K562 (cell line): ENCODE data around the gene CKS2. TPM values are rescaled to one million over a fixed set of nuclear protein-coding genes. Genes with fewer than 3 reads are reported as not detected.

Experiments
- ATAC-seq: fragments of 200-7000 bp; cut with Tn5 transposase; 3 replicates; pipeline ENCODE4 v1.9.1; 2020; ENCODE audit warnings: moderate library complexity
- BruUV-seq: library from RNA; stranded (reverse); fragments of 400-500 nt; replicated peaks from 2 replicates; lab custom pipeline; 2021; lab: Mats Ljungman, UMichigan
- CTCF ChIA-PET: fragments of 300-600 bp; formaldehyde crosslinking; extraction: SDS; loops from one replicate; lab custom pipeline; 2021; ENCODE audit warnings: low intra/inter-chr PET ratio; lab: Yijun Ruan, JAX
- POLR2A ChIA-PET: fragments of 300-600, 350-650 bp; sonication (Branson Sonifier 250); formaldehyde crosslinking; extraction: SDS; loops from one replicate; lab custom pipeline; 2021; ENCODE audit warnings: antibody characterized with exemption, inconsistent platforms; lab: Yijun Ruan, JAX
- DNase-seq, 4 experiments: peaks; one replicate each; pipeline versions ENCODE4 v3.0.0 to v3.0.0-alpha.2; 2011 to 2018; ENCODE audit warnings: low spot score in 3 of 4, mixed read lengths in 3 of 4; ENCODE audit errors: extremely low read depth in 1 of 4
- FAIRE-seq: peaks from 2 replicates; lab custom pipeline; 2011; peaks lifted over from hg19 to GRCh38; lab: Jason Lieb, UNC
- H2AFZ ChIP-seq: 2 replicates; pipeline ENCODE4 v1.6.0; 2011; ENCODE audit warnings: low read depth, low read length, control low read depth, inconsistent platforms
- H3K27ac ChIP-seq: fragments of 200-600 bp; 3 replicates; pipeline ENCODE4 v1.8.0; 2011; ENCODE audit warnings: low read depth, mild to moderate bottlenecking, control low read depth, inconsistent platforms, low read length, moderate library complexity, mixed read lengths; ENCODE audit errors: extremely low read depth
- H3K27me3 ChIP-seq, 2 experiments: fragments of 300-600 bp in 1 of 2; 2 replicates in 1 of 2; 3 replicates in 1 of 2; pipeline versions ENCODE4 v1.6.0 to v1.8.0; 2011; ENCODE audit warnings: inconsistent platforms in 2 of 2, low read length in 2 of 2, mild to moderate bottlenecking in 1 of 2, mixed read lengths in 1 of 2, moderate library complexity in 1 of 2; ENCODE audit not compliant: control insufficient read depth in 2 of 2, insufficient read depth in 2 of 2
- H3K36me3 ChIP-seq: fragments of 300-600 bp; 3 replicates; pipeline ENCODE4 v1.8.0; 2011; ENCODE audit warnings: mild to moderate bottlenecking, low read length, inconsistent platforms; ENCODE audit not compliant: control insufficient read depth, insufficient read depth
- H3K4me1 ChIP-seq, 2 experiments: fragments of 200-600 bp in 1 of 2; replicated peaks in 1 of 2; 2 replicates in 1 of 2; 3 replicates in 1 of 2; pipeline versions ENCODE4 v1.5.1 to v1.8.0; 2011; ENCODE audit warnings: inconsistent platforms in 2 of 2, low read length in 2 of 2, mild to moderate bottlenecking in 1 of 2, mixed read lengths in 1 of 2, moderate library complexity in 1 of 2; ENCODE audit not compliant: control insufficient read depth in 2 of 2, insufficient read depth in 2 of 2
- H3K4me2 ChIP-seq: 2 replicates; pipeline ENCODE4 v1.6.1; 2011; ENCODE audit warnings: low read length, control low read depth, inconsistent platforms, mixed read lengths; ENCODE audit not compliant: insufficient read depth
- H3K4me3 ChIP-seq: fragments of 200-600 bp; sonication (generic), shearing (Covaris generic); 2 replicates; pipeline ENCODE4 v1.5.1; 2016; ENCODE audit warnings: control low read depth, inconsistent platforms
- H3K79me2 ChIP-seq: fragments of 200-600 bp; 3 replicates; pipeline ENCODE4 v1.8.0; 2011; ENCODE audit warnings: low read length, inconsistent platforms; ENCODE audit not compliant: control insufficient read depth, insufficient read depth
- H3K9ac ChIP-seq, 2 experiments: 2 replicates each; pipeline versions ENCODE4 v1.6.0 to v1.6.1; 2011; ENCODE audit warnings: low read depth in 2 of 2, low read length in 2 of 2, control low read depth in 1 of 2, inconsistent platforms in 1 of 2, mild to moderate bottlenecking in 1 of 2, mixed read lengths in 1 of 2; ENCODE audit not compliant: insufficient read depth in 1 of 2
- H3K9me1 ChIP-seq: one replicate; pipeline ENCODE4 v1.6.0; 2011; ENCODE audit warnings: inconsistent platforms, mild to moderate bottlenecking, low read length, moderate library complexity; ENCODE audit not compliant: control insufficient read depth, insufficient read depth
- H3K9me3 ChIP-seq: replicated peaks from 2 replicates; pipeline ENCODE4 v1.5.1; 2011; ENCODE audit warnings: low read depth, low read length, inconsistent platforms; ENCODE audit not compliant: control insufficient read depth, insufficient read depth
- H4K20me1 ChIP-seq: replicated peaks from 2 replicates; pipeline ENCODE4 v1.6.1; 2011; ENCODE audit warnings: low read length, inconsistent platforms, mixed read lengths; ENCODE audit not compliant: control insufficient read depth, insufficient read depth
- CAMTA2 ChIP-seq: fragments of 250-450 bp; sonication (Bioruptor Pico); conservative IDR thresholded peaks from 2 replicates; pipeline ENCODE4 v1.5.1; 2022
- HDAC3 ChIP-seq: fragments of 450-650 bp; IDR thresholded peaks from 2 replicates; pipeline ENCODE4 v1.6.1; 2018; ENCODE audit warnings: borderline replicate concordance, mild to moderate bottlenecking, moderate library complexity; ENCODE audit not compliant: partially characterized antibody
- HSF4 ChIP-seq: fragments of 250-450 bp; sonication (Bioruptor Pico); IDR thresholded peaks from 2 replicates; pipeline ENCODE4 v2.1.2; 2022; ENCODE audit warnings: mild to moderate bottlenecking, moderate library complexity, borderline replicate concordance
- MEF2A ChIP-seq: IDR thresholded peaks from 2 replicates; pipeline ENCODE4 v1.6.1; 2011; ENCODE audit warnings: low read depth, mild to moderate bottlenecking, low read length, moderate library complexity; ENCODE audit not compliant: control insufficient read depth
- SIN3A ChIP-seq, 2 experiments: fragments of 150-350 bp in 1 of 2; IDR thresholded peaks; 2 replicates each; pipeline ENCODE4 v1.6.1; 2011 to 2016; ENCODE audit warnings: borderline replicate concordance in 2 of 2, low read depth in 2 of 2, low read length in 2 of 2, mild to moderate bottlenecking in 2 of 2, moderate library complexity in 2 of 2; ENCODE audit not compliant: control insufficient read depth in 1 of 2
- XRCC5 ChIP-seq: fragments of 200-400 bp; formaldehyde crosslinking; IDR thresholded peaks from 2 replicates; pipeline ENCODE4 v1.6.1; 2017; ENCODE audit warnings: low read depth, mild to moderate bottlenecking, low read length
- ZBTB17 ChIP-seq: fragments of 450-650 bp; formaldehyde crosslinking; IDR thresholded peaks from 2 replicates; pipeline ENCODE4 v1.4.0; 2020; ENCODE audit warnings: mild to moderate bottlenecking
- ZBTB7A ChIP-seq: IDR thresholded peaks from 2 replicates; pipeline ENCODE4 v1.6.1; 2011; ENCODE audit warnings: low read depth, mild to moderate bottlenecking, low read length, moderate library complexity, borderline replicate concordance; ENCODE audit not compliant: control insufficient read depth
- ZNF197 ChIP-seq: fragments of 200-800 bp; sonication (Bioruptor generic); IDR thresholded peaks from 2 replicates; pipeline ENCODE4 v1.6.1; 2016; ENCODE audit warnings: low read depth, missing genetic modification characterization, missing compliant biosample characterization
- WGBS: fragments of 100-300 bp; shearing (Covaris generic); methylation state at CpG from one replicate; pipeline ENCODE4 v1.1.6; 2016; ENCODE audit warnings: low coverage, mixed read lengths; ENCODE audit not compliant: insufficient coverage; ENCODE audit errors: missing lambda C conversion rate; 5-methylcytosine and 5-hydroxymethylcytosine counted together
- in situ Hi-C: fragments of 300-500 bp; cut with MboI; formaldehyde crosslinking; loops from 4 replicates; pipeline ENCODE4 v1.15.0; 2018; ENCODE audit warnings: inconsistent platforms, mixed read lengths
- intact Hi-C: fragments of 100-400 bp; cut with micrococcal nuclease; formaldehyde crosslinking; loops from 2 replicates; pipeline ENCODE4 v1.14.2; 2022
- polyA plus RNA-seq, 8 experiments: library from polyadenylated mRNA; depleted of rRNA in 4 of 8; stranded (reverse) in 5 of 8; unstranded in 3 of 8; fragments of >200 nt; fragmentation: Nextera tagmentation in 2 of 8; fragmentation: Illumina TruSeq in 1 of 8; extraction: Ambion mirVana in 2 of 8; extraction: Trizol in 1 of 8; gene quantifications; 2 replicates each; pipeline versions ENCODE4 v1.2.1 to v1.2.3, GENCODE V29; 2011 to 2014; ENCODE audit warnings: inconsistent platforms in 1 of 8, missing spikeins in 1 of 8
- total RNA-seq, 7 experiments: library from RNA; depleted of rRNA in 6 of 7; stranded (reverse); fragments of >200 nt in 6 of 7; fragmentation: Illumina TruSeq in 2 of 7; extraction: Trizol in 2 of 7; gene quantifications; 2 replicates each; pipeline versions ENCODE4 v1.2.1 to v1.2.3, GENCODE V29; 2011 to 2021; ENCODE audit warnings: low replicate concordance in 1 of 7
- TF ChIP-seq, protein P1 (sequence below): fragments of 250-450 bp; sonication (Bioruptor Pico); IDR thresholded peaks from 2 replicates; pipeline ENCODE4 v1.4.0; 2020; ENCODE audit warnings: mild to moderate bottlenecking, moderate library complexity
- TF ChIP-seq, protein P2 (sequence below): fragments of 250-450 bp; sonication (Bioruptor Pico); IDR thresholded peaks from 2 replicates; pipeline ENCODE4 v1.4.0; 2020
- TF ChIP-seq, protein P3 (sequence below): fragments of 450-650 bp; IDR thresholded peaks from 2 replicates; pipeline ENCODE4 v1.6.1; 2016

CKS2 gene
- total and polyA plus RNA-seq, 9 of the 15 experiments (the other 6 are each of a cell fraction or from before 2014, with no cell fraction given), result 123 to 941 (median 321) TPM

DNA sequence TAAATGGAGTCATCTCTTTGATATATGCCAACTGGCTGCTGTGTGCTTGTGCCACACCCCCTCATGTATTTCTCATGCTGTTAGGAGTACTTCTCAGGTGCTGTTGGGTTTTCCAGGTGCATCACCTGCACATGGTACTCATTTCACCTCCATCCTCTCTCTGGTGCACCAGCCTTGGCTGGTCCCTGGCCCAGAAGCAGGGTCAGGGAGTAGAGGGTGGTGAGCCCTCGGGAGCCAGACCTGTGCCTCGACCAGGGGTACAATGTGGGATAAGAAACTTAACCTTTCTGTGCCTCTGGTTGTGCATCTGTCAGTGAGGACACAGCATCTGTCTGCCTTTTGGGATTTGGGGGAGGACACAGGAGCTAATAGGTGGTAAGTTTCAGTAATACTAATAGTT lies 45.8 kb downstream of the CKS2 start:
- Histone ChIP-seq H2AFZ (no peak overlapping the region), H4K20me1 (no peaks in the 10 kb centered on the region), H3K27me3 (no peaks in the 10 kb centered on the region), H3K4me3 (no peak overlapping the region), H3K9me3 (no peaks in the 10 kb centered on the region), H3K36me3 (peaks cover 79% of the 10 kb centered on the region), H3K4me1 (no peaks in the 10 kb centered on the region; a peak in 1 of 5 replicates), H3K27ac (no peak overlapping the region), H3K4me2 (no peak overlapping the region), H3K79me2 (no peaks in the 10 kb centered on the region), H3K9me1 (no peaks in the 10 kb centered on the region), H3K9ac (no peak overlapping the region)
- POLR2A ChIA-PET, result no interaction called here
- CTCF ChIA-PET, result no interaction called here
- no peak for ATAC-seq
- in situ Hi-C loops (no loop called here), intact Hi-C loops (no loop called here)
- DNase-seq, result no peak
- WGBS, result 94% methylated on average over 2 of the region's 2 CpGs
- FAIRE-seq, result no peak
- TF ChIP-seq CAMTA2 (no peak), HSF4 (no peak), MEF2A (no peak), XRCC5 (no peak), ZBTB17 (CRISPR knock-in tag) (no peak), SIN3A (IDR thresholded peaks at IDR 0.05; ENCODE audit: borderline replicate concordance in 2 of 2, control insufficient read depth in 1 of 2, low read depth in 2 of 2, low read length in 2 of 2) (no peak), ZBTB7A (no peak), HDAC3 (no peak), ZNF197 (no peak)
- TF ChIP-seq, protein P1, sequence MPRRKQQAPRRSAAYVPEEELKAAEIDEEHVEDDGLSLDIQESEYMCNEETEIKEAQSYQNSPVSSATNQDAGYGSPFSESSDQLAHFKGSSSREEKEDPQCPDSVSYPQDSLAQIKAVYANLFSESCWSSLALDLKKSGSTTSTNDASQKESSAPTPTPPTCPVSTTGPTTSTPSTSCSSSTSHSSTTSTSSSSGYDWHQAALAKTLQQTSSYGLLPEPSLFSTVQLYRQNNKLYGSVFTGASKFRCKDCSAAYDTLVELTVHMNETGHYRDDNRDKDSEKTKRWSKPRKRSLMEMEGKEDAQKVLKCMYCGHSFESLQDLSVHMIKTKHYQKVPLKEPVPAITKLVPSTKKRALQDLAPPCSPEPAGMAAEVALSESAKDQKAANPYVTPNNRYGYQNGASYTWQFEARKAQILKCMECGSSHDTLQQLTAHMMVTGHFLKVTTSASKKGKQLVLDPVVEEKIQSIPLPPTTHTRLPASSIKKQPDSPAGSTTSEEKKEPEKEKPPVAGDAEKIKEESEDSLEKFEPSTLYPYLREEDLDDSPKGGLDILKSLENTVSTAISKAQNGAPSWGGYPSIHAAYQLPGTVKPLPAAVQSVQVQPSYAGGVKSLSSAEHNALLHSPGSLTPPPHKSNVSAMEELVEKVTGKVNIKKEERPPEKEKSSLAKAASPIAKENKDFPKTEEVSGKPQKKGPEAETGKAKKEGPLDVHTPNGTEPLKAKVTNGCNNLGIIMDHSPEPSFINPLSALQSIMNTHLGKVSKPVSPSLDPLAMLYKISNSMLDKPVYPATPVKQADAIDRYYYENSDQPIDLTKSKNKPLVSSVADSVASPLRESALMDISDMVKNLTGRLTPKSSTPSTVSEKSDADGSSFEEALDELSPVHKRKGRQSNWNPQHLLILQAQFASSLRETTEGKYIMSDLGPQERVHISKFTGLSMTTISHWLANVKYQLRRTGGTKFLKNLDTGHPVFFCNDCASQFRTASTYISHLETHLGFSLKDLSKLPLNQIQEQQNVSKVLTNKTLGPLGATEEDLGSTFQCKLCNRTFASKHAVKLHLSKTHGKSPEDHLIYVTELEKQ (CRISPR knock-in tag), result no peak
- TF ChIP-seq, protein P2, sequence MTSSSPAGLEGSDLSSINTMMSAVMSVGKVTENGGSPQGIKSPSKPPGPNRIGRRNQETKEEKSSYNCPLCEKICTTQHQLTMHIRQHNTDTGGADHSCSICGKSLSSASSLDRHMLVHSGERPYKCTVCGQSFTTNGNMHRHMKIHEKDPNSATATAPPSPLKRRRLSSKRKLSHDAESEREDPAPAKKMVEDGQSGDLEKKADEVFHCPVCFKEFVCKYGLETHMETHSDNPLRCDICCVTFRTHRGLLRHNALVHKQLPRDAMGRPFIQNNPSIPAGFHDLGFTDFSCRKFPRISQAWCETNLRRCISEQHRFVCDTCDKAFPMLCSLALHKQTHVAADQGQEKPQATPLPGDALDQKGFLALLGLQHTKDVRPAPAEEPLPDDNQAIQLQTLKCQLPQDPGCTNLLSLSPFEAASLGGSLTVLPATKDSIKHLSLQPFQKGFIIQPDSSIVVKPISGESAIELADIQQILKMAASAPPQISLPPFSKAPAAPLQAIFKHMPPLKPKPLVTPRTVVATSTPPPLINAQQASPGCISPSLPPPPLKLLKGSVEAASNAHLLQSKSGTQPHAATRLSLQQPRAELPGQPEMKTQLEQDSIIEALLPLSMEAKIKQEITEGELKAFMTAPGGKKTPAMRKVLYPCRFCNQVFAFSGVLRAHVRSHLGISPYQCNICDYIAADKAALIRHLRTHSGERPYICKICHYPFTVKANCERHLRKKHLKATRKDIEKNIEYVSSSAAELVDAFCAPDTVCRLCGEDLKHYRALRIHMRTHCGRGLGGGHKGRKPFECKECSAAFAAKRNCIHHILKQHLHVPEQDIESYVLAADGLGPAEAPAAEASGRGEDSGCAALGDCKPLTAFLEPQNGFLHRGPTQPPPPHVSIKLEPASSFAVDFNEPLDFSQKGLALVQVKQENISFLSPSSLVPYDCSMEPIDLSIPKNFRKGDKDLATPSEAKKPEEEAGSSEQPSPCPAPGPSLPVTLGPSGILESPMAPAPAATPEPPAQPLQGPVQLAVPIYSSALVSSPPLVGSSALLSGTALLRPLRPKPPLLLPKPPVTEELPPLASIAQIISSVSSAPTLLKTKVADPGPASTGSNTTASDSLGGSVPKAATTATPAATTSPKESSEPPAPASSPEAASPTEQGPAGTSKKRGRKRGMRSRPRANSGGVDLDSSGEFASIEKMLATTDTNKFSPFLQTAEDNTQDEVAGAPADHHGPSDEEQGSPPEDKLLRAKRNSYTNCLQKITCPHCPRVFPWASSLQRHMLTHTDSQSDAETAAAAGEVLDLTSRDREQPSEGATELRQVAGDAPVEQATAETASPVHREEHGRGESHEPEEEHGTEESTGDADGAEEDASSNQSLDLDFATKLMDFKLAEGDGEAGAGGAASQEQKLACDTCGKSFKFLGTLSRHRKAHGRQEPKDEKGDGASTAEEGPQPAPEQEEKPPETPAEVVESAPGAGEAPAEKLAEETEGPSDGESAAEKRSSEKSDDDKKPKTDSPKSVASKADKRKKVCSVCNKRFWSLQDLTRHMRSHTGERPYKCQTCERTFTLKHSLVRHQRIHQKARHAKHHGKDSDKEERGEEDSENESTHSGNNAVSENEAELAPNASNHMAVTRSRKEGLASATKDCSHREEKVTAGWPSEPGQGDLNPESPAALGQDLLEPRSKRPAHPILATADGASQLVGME (CRISPR knock-in tag), result no peak
- TF ChIP-seq, protein P3, sequence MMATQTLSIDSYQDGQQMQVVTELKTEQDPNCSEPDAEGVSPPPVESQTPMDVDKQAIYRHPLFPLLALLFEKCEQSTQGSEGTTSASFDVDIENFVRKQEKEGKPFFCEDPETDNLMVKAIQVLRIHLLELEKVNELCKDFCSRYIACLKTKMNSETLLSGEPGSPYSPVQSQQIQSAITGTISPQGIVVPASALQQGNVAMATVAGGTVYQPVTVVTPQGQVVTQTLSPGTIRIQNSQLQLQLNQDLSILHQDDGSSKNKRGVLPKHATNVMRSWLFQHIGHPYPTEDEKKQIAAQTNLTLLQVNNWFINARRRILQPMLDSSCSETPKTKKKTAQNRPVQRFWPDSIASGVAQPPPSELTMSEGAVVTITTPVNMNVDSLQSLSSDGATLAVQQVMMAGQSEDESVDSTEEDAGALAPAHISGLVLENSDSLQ, result no peak
- BruUV-seq, result no TSS peak
